Measurements from ENCODE around the gene RAB3C. TPM values are rescaled to one million over a fixed set of nuclear protein-coding genes. Genes with fewer than 3 reads are reported as not detected.
"Not testable (repeated sequence)": the region's sequence is repeated elsewhere in the genome, so short reads cannot be mapped to it uniquely, and the experiment has no call there.

The RAB3C gene
- total and polyA plus RNA-seq, 3 experiments from 2014 or later: not detected

DNA sequence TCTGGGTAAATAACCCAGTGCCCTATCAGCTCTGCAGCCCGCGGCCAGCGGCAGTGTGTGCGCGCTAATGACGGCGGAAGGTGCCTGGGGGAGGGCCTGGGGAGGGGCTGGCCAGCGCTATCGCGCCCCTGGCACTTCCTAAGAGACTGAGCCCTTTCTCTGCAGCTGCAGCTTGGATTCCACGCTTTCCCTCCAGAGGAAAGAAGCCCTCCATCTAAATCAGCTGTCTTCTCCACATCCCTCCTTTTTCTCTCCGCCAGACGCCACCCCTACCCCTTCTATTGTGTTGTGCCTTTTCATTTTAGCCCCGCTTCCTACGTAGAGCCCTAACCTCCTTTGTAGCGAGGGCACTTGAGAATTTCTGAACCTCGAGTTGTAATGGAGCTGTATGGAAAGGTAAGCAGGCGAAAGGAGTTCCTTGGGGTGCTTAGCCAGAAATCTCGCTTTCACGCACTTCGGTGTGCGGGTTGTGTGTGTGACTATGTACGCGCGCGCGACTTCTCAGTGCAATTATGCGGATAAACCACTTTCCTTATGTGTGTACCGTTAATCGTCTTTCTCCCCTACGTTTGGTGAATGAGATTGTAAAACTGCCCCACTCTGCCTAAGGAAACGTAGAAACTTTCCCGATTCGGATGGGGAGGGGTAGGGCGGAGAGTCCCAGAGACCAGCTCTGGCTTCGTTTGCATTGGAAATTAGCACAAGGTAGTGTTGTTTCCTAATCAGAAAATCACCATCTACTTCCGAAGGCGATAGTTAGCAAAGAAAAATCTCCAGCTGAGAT is 664 bp upstream of the RAB3C start:
- DNase-seq: no peak
- CTCF ChIA-PET: no interaction called here
- Mint-ChIP-seq H3K27me3 (peaks cover 29 to 36% of the 10 kb centered on the region in 2 donors), H3K4me1 (peaks cover 12 to 18% (median 16%) of the 10 kb centered on the region in 3 donors), H3K9me3 (peaks cover 0 to 11% (median 3%) of the 10 kb centered on the region in 5 donors), H3K4me3 (peak overlapping the region in 5 of 7 donors; percentile 33 to 60 (median 53)), H3K36me3 (no peaks in the 10 kb centered on the region), H3K27ac (no peak overlapping the region)
- POLR2A ChIA-PET: no interaction called here
- Histone ChIP-seq H3K4me1 (ENCODE audit: insufficient read depth, low read length) (no peaks in the 10 kb centered on the region), H3K27me3 (ENCODE audit: insufficient read depth, low read length, poor library complexity, severe bottlenecking) (peaks cover 13% of the 10 kb centered on the region), H3K36me3 (ENCODE audit: insufficient read depth, low read length) (no peaks in the 10 kb centered on the region), H3K4me3 (ENCODE audit: low read length) (no peak overlapping the region), H3K27ac (ENCODE audit: low read depth, low read length) (no peak overlapping the region), H3K9me3 (ENCODE audit: low read length) (no peaks in the 10 kb centered on the region)

DNA sequence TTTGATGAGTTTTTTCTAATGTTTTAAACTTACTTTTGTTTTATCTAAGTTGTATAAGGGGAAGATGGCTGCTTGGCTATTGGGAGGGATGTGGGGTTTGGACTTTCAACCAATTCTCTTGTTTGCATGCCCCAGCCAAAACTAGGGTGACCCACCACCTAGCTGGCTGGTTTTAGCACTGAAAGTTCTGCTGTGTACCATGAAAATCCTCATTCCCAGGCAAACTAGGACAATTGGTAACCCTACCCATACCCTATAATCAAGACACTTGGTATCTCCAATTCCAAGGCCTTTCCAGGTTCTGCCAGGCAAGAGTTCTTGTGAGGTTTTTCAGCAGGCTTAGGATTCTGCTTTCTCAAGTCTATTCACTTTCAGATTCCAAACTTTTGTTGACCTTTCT is 13.1 kb downstream of the RAB3C start:
- Histone ChIP-seq H3K36me3 (ENCODE audit: insufficient read depth, low read length) (no peaks in the 10 kb centered on the region), H3K9me3 (ENCODE audit: low read length) (no peaks in the 10 kb centered on the region), H3K27ac (ENCODE audit: low read depth, low read length) (no peak overlapping the region), H3K4me3 (ENCODE audit: low read length) (no peak overlapping the region), H3K4me1 (ENCODE audit: insufficient read depth, low read length) (no peaks in the 10 kb centered on the region), H3K27me3 (ENCODE audit: insufficient read depth, low read length, poor library complexity, severe bottlenecking) (no peaks in the 10 kb centered on the region)
- H3K27me3 Mint-ChIP-seq: no peaks in the 10 kb centered on the region
- no peaks in the 10 kb centered on the region for H3K36me3 Mint-ChIP-seq
- H3K9me3 Mint-ChIP-seq: peaks cover 0 to 3% (median 0%) of the 10 kb centered on the region in 5 donors
- no peak for DNase-seq
- H3K27ac Mint-ChIP-seq: no peak overlapping the region
- H3K4me3 Mint-ChIP-seq: no peak overlapping the region
- no peaks in the 10 kb centered on the region for H3K4me1 Mint-ChIP-seq
- POLR2A ChIA-PET: no interaction called here
- CTCF ChIA-PET: no interaction called here

DNA sequence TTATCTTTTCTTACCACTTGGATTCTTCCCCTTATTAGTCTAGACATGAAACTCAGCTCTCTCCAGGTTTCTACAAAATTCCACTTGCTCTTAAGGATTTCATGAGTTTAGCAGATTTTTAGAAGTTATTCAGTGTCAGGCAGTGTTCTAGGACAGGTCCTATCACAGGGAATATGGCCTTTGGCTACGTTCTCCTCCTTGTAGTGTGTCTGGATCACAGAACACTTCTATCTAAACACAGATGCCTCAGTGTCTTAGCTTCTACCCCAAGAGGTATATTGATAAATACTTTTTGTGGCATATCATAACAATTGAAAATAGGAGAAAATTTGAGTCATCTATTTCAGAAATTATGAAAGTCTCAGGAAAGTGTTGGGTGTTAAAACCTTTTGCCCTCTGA is 15.6 kb downstream of the RAB3C start:
- no peak overlapping the region for H3K27ac Mint-ChIP-seq
- CTCF ChIA-PET: no interaction called here
- peaks cover 0 to 2% of the 10 kb centered on the region in 2 donors for H3K27me3 Mint-ChIP-seq
- H3K4me1 Mint-ChIP-seq: no peaks in the 10 kb centered on the region
- H3K27ac ChIP-seq (ENCODE audit: low read depth, low read length): no peak overlapping the region
- no peaks in the 10 kb centered on the region for H3K27me3 ChIP-seq (ENCODE audit: insufficient read depth, low read length, poor library complexity, severe bottlenecking)
- DNase-seq: no peak
- no peaks in the 10 kb centered on the region for H3K4me1 ChIP-seq (ENCODE audit: insufficient read depth, low read length)
- H3K36me3 Mint-ChIP-seq: no peaks in the 10 kb centered on the region
- H3K9me3 Mint-ChIP-seq: peaks cover 0 to 8% (median 0%) of the 10 kb centered on the region in 5 donors
- POLR2A ChIA-PET: no interaction called here
- no peaks in the 10 kb centered on the region for H3K36me3 ChIP-seq (ENCODE audit: insufficient read depth, low read length)
- H3K9me3 ChIP-seq (ENCODE audit: low read length): no peaks in the 10 kb centered on the region
- no peak overlapping the region for H3K4me3 ChIP-seq (ENCODE audit: low read length)
- no peak overlapping the region for H3K4me3 Mint-ChIP-seq

DNA sequence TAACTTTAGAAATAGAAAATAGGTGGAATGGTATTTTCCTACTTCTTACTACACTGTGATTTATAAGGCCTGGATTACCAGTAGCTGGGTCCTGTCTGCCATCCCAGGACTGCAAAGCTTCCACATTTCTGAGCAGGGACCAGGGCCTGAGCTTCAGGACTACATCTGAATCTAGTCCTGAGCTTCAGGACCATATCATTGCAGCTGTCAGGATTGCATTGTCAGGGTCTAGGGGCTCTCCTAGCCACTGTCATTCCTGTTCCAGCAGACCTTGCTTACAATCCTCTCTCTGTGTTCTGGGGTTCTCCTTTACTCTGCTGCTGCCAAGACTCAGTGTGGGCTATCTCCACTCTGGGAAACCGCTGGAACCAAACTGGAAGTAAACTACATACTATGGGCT is 16.3 kb downstream of the RAB3C start:
- H3K4me1 Mint-ChIP-seq: no peaks in the 10 kb centered on the region
- H3K27ac Mint-ChIP-seq: no peak overlapping the region
- ChIA-PET POLR2A (no interaction called here), CTCF (no interaction called here)
- peaks cover 0 to 2% of the 10 kb centered on the region in 2 donors for H3K27me3 Mint-ChIP-seq
- no peak overlapping the region for H3K4me3 Mint-ChIP-seq
- Histone ChIP-seq H3K36me3 (ENCODE audit: insufficient read depth, low read length) (no peaks in the 10 kb centered on the region), H3K27ac (ENCODE audit: low read depth, low read length) (no peak overlapping the region), H3K4me1 (ENCODE audit: insufficient read depth, low read length) (no peaks in the 10 kb centered on the region), H3K9me3 (ENCODE audit: low read length) (no peaks in the 10 kb centered on the region), H3K4me3 (ENCODE audit: low read length) (no peak overlapping the region), H3K27me3 (ENCODE audit: insufficient read depth, low read length, poor library complexity, severe bottlenecking) (no peaks in the 10 kb centered on the region)
- DNase-seq: no peak
- H3K36me3 Mint-ChIP-seq: peaks cover 0 to 4% (median 0%) of the 10 kb centered on the region in 3 donors
- H3K9me3 Mint-ChIP-seq: peaks cover 0 to 10% (median 0%) of the 10 kb centered on the region in 5 donors

DNA sequence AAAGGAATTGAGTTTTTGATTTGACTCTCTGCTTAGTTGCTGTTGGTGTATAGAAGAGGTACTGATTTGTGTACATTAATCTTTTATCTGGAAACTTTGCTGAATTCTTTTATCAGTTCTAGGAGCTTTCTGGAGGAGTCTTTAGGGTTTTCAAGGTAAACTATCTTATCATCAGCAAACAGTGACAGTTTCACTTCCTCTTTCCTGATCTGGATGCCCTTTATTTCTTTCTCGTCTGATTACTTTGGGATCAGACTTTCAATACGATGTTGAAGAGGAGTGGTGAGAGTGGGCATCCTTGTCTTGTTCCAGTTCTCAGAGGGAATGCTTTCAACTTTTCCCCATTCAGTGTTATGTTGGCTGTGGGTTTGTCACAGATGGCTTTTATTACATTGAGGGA is 17.7 kb downstream of the RAB3C start:
- H3K4me1 Mint-ChIP-seq; CTCF ChIA-PET; H3K36me3 Mint-ChIP-seq; POLR2A ChIA-PET; H3K27ac ChIP-seq (ENCODE audit: low read depth, low read length); H3K27me3 ChIP-seq (ENCODE audit: insufficient read depth, low read length, poor library complexity, severe bottlenecking); H3K4me1 ChIP-seq (ENCODE audit: insufficient read depth, low read length); H3K36me3 ChIP-seq (ENCODE audit: insufficient read depth, low read length); H3K27me3 Mint-ChIP-seq; H3K4me3 ChIP-seq (ENCODE audit: low read length); H3K27ac Mint-ChIP-seq; H3K9me3 ChIP-seq (ENCODE audit: low read length); DNase-seq; H3K4me3 Mint-ChIP-seq: not testable (repeated sequence)
- peaks cover 0 to 14% (median 0%) of the 10 kb centered on the region in 5 donors for H3K9me3 Mint-ChIP-seq

DNA sequence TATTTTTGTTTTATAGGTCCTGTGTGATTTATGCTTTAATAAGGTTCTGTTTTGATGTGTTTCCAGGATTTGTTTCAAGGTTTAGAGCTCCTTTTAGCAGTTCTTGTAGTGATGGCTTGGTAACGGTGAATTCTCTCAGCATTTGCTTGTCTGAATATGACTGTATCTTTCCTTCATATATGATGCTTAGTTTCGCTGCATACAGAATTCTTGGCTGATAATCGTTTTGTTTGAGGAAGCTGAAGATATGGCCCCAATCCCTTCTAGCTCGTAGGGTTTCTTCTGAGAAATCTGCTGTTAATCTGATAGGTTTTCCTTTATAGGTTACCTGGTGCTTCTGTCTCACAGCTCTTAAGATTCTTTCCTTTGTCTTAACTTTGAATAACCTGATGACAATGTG is 20.0 kb downstream of the RAB3C start:
- H3K36me3 Mint-ChIP-seq; H3K36me3 ChIP-seq (ENCODE audit: insufficient read depth, low read length); H3K27ac Mint-ChIP-seq; H3K4me3 Mint-ChIP-seq; H3K4me3 ChIP-seq (ENCODE audit: low read length); H3K9me3 ChIP-seq (ENCODE audit: low read length); CTCF ChIA-PET; H3K27me3 Mint-ChIP-seq; H3K27me3 ChIP-seq (ENCODE audit: insufficient read depth, low read length, poor library complexity, severe bottlenecking); POLR2A ChIA-PET; DNase-seq; H3K4me1 ChIP-seq (ENCODE audit: insufficient read depth, low read length); H3K27ac ChIP-seq (ENCODE audit: low read depth, low read length); H3K4me1 Mint-ChIP-seq: not testable (repeated sequence)
- H3K9me3 Mint-ChIP-seq: peaks cover 0 to 20% (median 5%) of the 10 kb centered on the region in 5 donors

DNA sequence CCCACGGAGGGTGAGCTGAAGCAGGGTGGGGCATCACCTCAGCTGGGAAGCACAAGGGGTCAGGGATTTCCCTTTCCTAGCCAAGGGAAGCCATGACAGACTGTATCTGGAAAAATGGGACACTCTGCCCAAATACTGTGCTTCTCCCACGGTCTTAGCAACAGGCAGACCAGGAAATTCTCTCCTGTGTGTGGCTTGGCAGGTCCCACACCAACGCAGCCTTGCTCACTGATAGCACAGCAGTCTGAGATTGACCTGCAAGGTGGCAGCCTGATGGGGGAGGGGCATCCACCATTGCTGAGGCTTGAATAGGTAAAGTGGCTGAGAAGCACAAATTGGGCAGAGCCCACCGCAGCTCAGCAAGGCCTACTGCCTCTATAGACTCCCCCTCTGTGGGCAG is 23.2 kb downstream of the RAB3C start:
- Histone ChIP-seq H3K27ac (ENCODE audit: low read depth, low read length) (no peak overlapping the region), H3K9me3 (ENCODE audit: low read length) (no peaks in the 10 kb centered on the region), H3K4me3 (ENCODE audit: low read length) (no peak overlapping the region), H3K27me3 (ENCODE audit: insufficient read depth, low read length, poor library complexity, severe bottlenecking) (no peaks in the 10 kb centered on the region), H3K36me3 (ENCODE audit: insufficient read depth, low read length) (no peaks in the 10 kb centered on the region), H3K4me1 (ENCODE audit: insufficient read depth, low read length) (no peaks in the 10 kb centered on the region)
- peaks cover 0 to 23% (median 10%) of the 10 kb centered on the region in 5 donors for H3K9me3 Mint-ChIP-seq
- no peak for DNase-seq
- H3K27me3 Mint-ChIP-seq: peaks cover under 1 to 4% of the 10 kb centered on the region in 2 donors
- ChIA-PET POLR2A (no interaction called here), CTCF (no interaction called here)
- no peak overlapping the region for H3K27ac Mint-ChIP-seq
- peaks cover 0 to 9% (median 0%) of the 10 kb centered on the region in 3 donors for H3K36me3 Mint-ChIP-seq
- no peak overlapping the region for H3K4me3 Mint-ChIP-seq
- H3K4me1 Mint-ChIP-seq: no peaks in the 10 kb centered on the region

DNA sequence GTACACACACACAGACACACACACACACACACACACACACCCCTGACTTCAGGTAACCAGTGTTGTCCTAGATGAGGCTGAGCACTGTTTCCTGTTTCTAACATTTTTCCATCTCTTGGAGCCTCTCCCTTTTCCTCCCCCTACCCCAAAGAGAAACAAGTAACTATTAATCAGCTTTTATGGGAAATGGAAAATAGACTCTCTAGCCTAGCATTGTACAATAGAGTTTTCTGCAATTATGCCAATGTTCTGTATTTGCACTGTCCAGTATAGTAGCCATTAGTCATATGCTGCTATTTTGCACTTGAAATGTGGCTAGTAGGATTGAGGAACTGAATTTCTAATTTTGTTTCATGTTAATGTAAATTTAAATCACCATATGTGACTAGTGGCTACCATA is 33.1 kb downstream of the RAB3C start:
- Mint-ChIP-seq H3K27ac (no peak overlapping the region), H3K4me1 (no peaks in the 10 kb centered on the region), H3K36me3 (no peaks in the 10 kb centered on the region), H3K27me3 (peaks cover 0 to 2% of the 10 kb centered on the region in 2 donors), H3K9me3 (peaks cover 0 to under 1% (median 0%) of the 10 kb centered on the region in 5 donors), H3K4me3 (no peak overlapping the region)
- no peaks in the 10 kb centered on the region for H3K36me3 ChIP-seq (ENCODE audit: insufficient read depth, low read length)
- no peaks in the 10 kb centered on the region for H3K4me1 ChIP-seq (ENCODE audit: insufficient read depth, low read length)
- no peaks in the 10 kb centered on the region for H3K9me3 ChIP-seq (ENCODE audit: low read length)
- ChIA-PET CTCF (no interaction called here), POLR2A (no interaction called here)
- H3K27ac ChIP-seq (ENCODE audit: low read depth, low read length): no peak overlapping the region
- H3K27me3 ChIP-seq (ENCODE audit: insufficient read depth, low read length, poor library complexity, severe bottlenecking): no peaks in the 10 kb centered on the region
- no peak overlapping the region for H3K4me3 ChIP-seq (ENCODE audit: low read length)
- no peak for DNase-seq

All from CD8-positive, alpha-beta memory T cell (primary cell).